B cell (primary cell): Measurements from ENCODE around the gene RASD1. TPM values are rescaled to one million over a fixed set of nuclear protein-coding genes. Genes with fewer than 3 reads are reported as not detected.

Experiments
- ATAC-seq: fragments of 200-7000 bp; cut with Tn5 transposase; one replicate; pipeline ENCODE4 v1.10.0; 2021; ENCODE audit warnings: low read depth, mild to moderate bottlenecking, moderate number of reproducible peaks, moderate library complexity
- CTCF ChIA-PET: fragments of 350-600 bp; sonication (Branson Sonifier 250); formaldehyde crosslinking; loops from one replicate; lab custom pipeline; 2021; ENCODE audit warnings: antibody characterized with exemption, inconsistent platforms; lab: Charles Lee
- POLR2A ChIA-PET: fragments of 350-600 bp; sonication (Branson Sonifier 250); formaldehyde crosslinking; loops from one replicate; lab custom pipeline; 2021; ENCODE audit warnings: antibody characterized with exemption; lab: Charles Lee
- DNase-seq: peaks from one replicate; pipeline ENCODE4 v3.0.0; 2013
- H2AFZ ChIP-seq: 2 replicates; pipeline ENCODE4 v1.6.1; 2012; ENCODE audit warnings: mild to moderate bottlenecking, low read depth, low read length; ENCODE audit not compliant: insufficient read depth, poor library complexity, severe bottlenecking
- H3K27ac ChIP-seq, 2 donors: 1 replicate in 1 of 2; 2 replicates in 1 of 2; pipeline ENCODE4 v1.5.1; 2012 to 2013; ENCODE audit warnings: low read length in 2 of 2, mild to moderate bottlenecking in 2 of 2, moderate library complexity in 1 of 2
- H3K27me3 ChIP-seq, 4 experiments: fragments of 200-600 bp in 1 of 4; sonication (generic) in 1 of 4; replicated peaks in 1 of 4; 1 replicate in 2 of 4; 2 replicates in 2 of 4; pipeline versions ENCODE4 v1.6.1 to v1.7.0; 2013 to 2016; ENCODE audit warnings: low read length in 3 of 4, mild to moderate bottlenecking in 2 of 4, mixed read lengths in 1 of 4, moderate library complexity in 1 of 4; ENCODE audit not compliant: insufficient read depth in 4 of 4, control insufficient read depth in 3 of 4; ENCODE audit errors: control extremely low read depth in 1 of 4
- H3K36me3 ChIP-seq, 2 experiments: replicated peaks in 1 of 2; 1 replicate in 1 of 2; 2 replicates in 1 of 2; pipeline versions ENCODE4 v1.6.1 to v1.7.1; 2013; ENCODE audit warnings: low read length in 1 of 2; ENCODE audit not compliant: insufficient read depth in 2 of 2, control insufficient read depth in 1 of 2; ENCODE audit errors: control extremely low read depth in 1 of 2, extremely low read depth in 1 of 2
- H3K4me1 ChIP-seq, 2 donors: fragments of 200-600 bp in 1 of 2; sonication (generic) in 1 of 2; 1 replicate in 1 of 2; 2 replicates in 1 of 2; pipeline versions ENCODE4 v1.5.1 to v1.6.1; 2013 to 2017; ENCODE audit warnings: low read length in 2 of 2; ENCODE audit not compliant: control insufficient read depth in 2 of 2, insufficient read depth in 2 of 2
- H3K4me2 ChIP-seq: replicated peaks from 2 replicates; pipeline ENCODE3; 2012; ENCODE audit warnings: mild to moderate bottlenecking, low read depth, low read length; ENCODE audit not compliant: poor library complexity, severe bottlenecking
- H3K4me3 ChIP-seq, 5 experiments: fragments of 200-600 bp in 1 of 5; sonication (generic) in 1 of 5; 1 replicate in 3 of 5; 2 replicates in 2 of 5; pipeline versions ENCODE4 v1.5.1 to v1.7.0; 2011 to 2016; ENCODE audit warnings: low read length in 4 of 5, mild to moderate bottlenecking in 4 of 5, low read depth in 2 of 5, control low read depth in 1 of 5, moderate library complexity in 1 of 5; ENCODE audit not compliant: insufficient read depth in 1 of 5; ENCODE audit errors: control extremely low read depth in 1 of 5, extremely low read depth in 1 of 5
- H3K79me2 ChIP-seq: fragments of 200-600 bp; sonication (generic); one replicate; pipeline ENCODE4 v1.6.0; 2016; ENCODE audit warnings: low read length; ENCODE audit not compliant: control insufficient read depth, insufficient read depth
- H3K9ac ChIP-seq: fragments of 200-600 bp; sonication (generic); 2 replicates; pipeline ENCODE4 v1.6.1; 2017; ENCODE audit warnings: mild to moderate bottlenecking, low read length, moderate library complexity
- H3K9me3 ChIP-seq, 3 donors: one replicate each; pipeline versions ENCODE4 v1.6.1 to v1.7.1; 2013; ENCODE audit warnings: low read length in 2 of 3; ENCODE audit not compliant: control insufficient read depth in 2 of 3, insufficient read depth in 1 of 3; ENCODE audit errors: control extremely low read depth in 1 of 3
- H4K20me1 ChIP-seq: 2 replicates; pipeline ENCODE4 v1.6.0; 2012; ENCODE audit warnings: mild to moderate bottlenecking, low read length; ENCODE audit not compliant: insufficient read depth, control insufficient read depth, poor library complexity, severe bottlenecking
- H3K27ac Mint-ChIP-seq: one replicate; pipeline ENCODE4 v1.8.0; 2021; ENCODE audit warnings: mixed read lengths
- H3K27me3 Mint-ChIP-seq: one replicate; pipeline ENCODE4 v1.8.0; 2021; ENCODE audit warnings: mixed read lengths
- H3K4me1 Mint-ChIP-seq: one replicate; pipeline ENCODE4 v1.8.0; 2021; ENCODE audit warnings: mixed read lengths
- H3K4me3 Mint-ChIP-seq: one replicate; pipeline ENCODE4 v1.8.0; 2021; ENCODE audit warnings: mixed read lengths
- H3K9me3 Mint-ChIP-seq: one replicate; pipeline ENCODE4 v1.8.0; 2022; ENCODE audit warnings: mixed read lengths; ENCODE audit not compliant: insufficient read depth
- EZH2 ChIP-seq: IDR thresholded peaks from 2 replicates; pipeline ENCODE4 v1.6.1; 2012; ENCODE audit warnings: borderline replicate concordance, low read depth, mild to moderate bottlenecking, moderate library complexity, low read length; ENCODE audit not compliant: insufficient read depth, poor library complexity, severe bottlenecking
- WGBS: methylation state at CpG from one replicate; pipeline ENCODE4 v1.1.5; 2013; ENCODE audit warnings: missing lambda C conversion rate; ENCODE audit not compliant: insufficient coverage; 5-methylcytosine and 5-hydroxymethylcytosine counted together
- intact Hi-C: fragments of 100-400 bp; cut with micrococcal nuclease; formaldehyde crosslinking; loops from one replicate; pipeline ENCODE4 v1.10.0; 2022
- polyA plus RNA-seq: library from polyadenylated mRNA; depleted of rRNA; stranded (reverse); fragments of >200 nt; gene quantifications from 2 replicates; pipeline ENCODE4 v1.2.3, GENCODE V29; 2012
- total RNA-seq, 2 donors: library from RNA; stranded (reverse); fragments of 120-200 nt in 1 of 2; gene quantifications; 1 replicate in 1 of 2; 2 replicates in 1 of 2; pipeline versions ENCODE4 v1.2.3 to v1.2.4, GENCODE V29; 2013 to 2022
- TF ChIP-seq, protein P1 (sequence below): fragments of 200-600 bp; IDR thresholded peaks from one replicate; pipeline ENCODE4 v1.8.0; 2022; ENCODE audit warnings: antibody characterized with exemption, mild to moderate bottlenecking

Gene RASD1
- total and polyA plus RNA-seq, 2 donors (not counting 1 experiment from before 2014, with no cell fraction given): 0.95 to 3.2 TPM

GRCh38 chr17:17474341-17474740, 21.9 kb downstream of the RASD1 start:
- POLR2A ChIA-PET: no interaction called here
- H3K4me2 ChIP-seq: no peak overlapping the region
- H3K9ac ChIP-seq: no peak overlapping the region
- peaks cover 31% of the 10 kb centered on the region for H3K79me2 ChIP-seq
- Mint-ChIP-seq H3K27me3 (peaks cover 11% of the 10 kb centered on the region), H3K9me3 (no peaks in the 10 kb centered on the region), H3K27ac (no peak overlapping the region), H3K4me1 (peaks cover 24% of the 10 kb centered on the region), H3K4me3 (no peak overlapping the region)
- H2AFZ ChIP-seq: no peak overlapping the region
- ATAC-seq (no peak), DNase-seq (no peak)
- no peak overlapping the region for H3K4me3 ChIP-seq
- H3K9me3 ChIP-seq: no peaks in the 10 kb centered on the region
- intact Hi-C loops: no loop called here
- H3K36me3 ChIP-seq: no peaks in the 10 kb centered on the region
- H4K20me1 ChIP-seq: peaks cover 18% of the 10 kb centered on the region
- no peaks in the 10 kb centered on the region for H3K27me3 ChIP-seq
- H3K4me1 ChIP-seq: peaks cover 12 to 17% of the 10 kb centered on the region in 2 donors
- CTCF ChIA-PET: interaction anchor here (1.2 kb wide), 1 partner anchor 119 kb away, joined by 3 read pairs; no protein-coding TSS in a partner anchor
- H3K27ac ChIP-seq: no peak overlapping the region
- no peak for TF ChIP-seq EZH2
- TF ChIP-seq, protein P1, sequence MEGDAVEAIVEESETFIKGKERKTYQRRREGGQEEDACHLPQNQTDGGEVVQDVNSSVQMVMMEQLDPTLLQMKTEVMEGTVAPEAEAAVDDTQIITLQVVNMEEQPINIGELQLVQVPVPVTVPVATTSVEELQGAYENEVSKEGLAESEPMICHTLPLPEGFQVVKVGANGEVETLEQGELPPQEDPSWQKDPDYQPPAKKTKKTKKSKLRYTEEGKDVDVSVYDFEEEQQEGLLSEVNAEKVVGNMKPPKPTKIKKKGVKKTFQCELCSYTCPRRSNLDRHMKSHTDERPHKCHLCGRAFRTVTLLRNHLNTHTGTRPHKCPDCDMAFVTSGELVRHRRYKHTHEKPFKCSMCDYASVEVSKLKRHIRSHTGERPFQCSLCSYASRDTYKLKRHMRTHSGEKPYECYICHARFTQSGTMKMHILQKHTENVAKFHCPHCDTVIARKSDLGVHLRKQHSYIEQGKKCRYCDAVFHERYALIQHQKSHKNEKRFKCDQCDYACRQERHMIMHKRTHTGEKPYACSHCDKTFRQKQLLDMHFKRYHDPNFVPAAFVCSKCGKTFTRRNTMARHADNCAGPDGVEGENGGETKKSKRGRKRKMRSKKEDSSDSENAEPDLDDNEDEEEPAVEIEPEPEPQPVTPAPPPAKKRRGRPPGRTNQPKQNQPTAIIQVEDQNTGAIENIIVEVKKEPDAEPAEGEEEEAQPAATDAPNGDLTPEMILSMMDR: no peak
- 81% methylated on average over 4 of the region's 7 CpGs for WGBS

GRCh38 chr17:17472333-17472920, 23.8 kb downstream of the RASD1 start:
- ChIA-PET POLR2A (interaction anchor here (0.7 kb wide), 1 partner anchor 9 kb away, joined by 10 read pairs; no protein-coding TSS in a partner anchor), CTCF (interaction anchor here (0.6 kb wide), 1 partner anchor 381 kb away, joined by 3 read pairs; no protein-coding TSS in a partner anchor)
- intact Hi-C loops: no loop called here

More at GRCh38 chr17:17472333-17472920, 23.8 kb downstream of the RASD1 start:
- Histone ChIP-seq H3K9me3 (no peaks in the 10 kb centered on the region), H3K27me3 (no peaks in the 10 kb centered on the region), H3K4me3 (no peak overlapping the region), H2AFZ (no peak overlapping the region), H3K79me2 (peaks cover 12% of the 10 kb centered on the region), H3K27ac (no peak overlapping the region), H4K20me1 (peaks cover 6% of the 10 kb centered on the region), H3K4me2 (no peak overlapping the region), H3K36me3 (no peaks in the 10 kb centered on the region), H3K9ac (no peak overlapping the region), H3K4me1 (peaks cover 3 to 6% of the 10 kb centered on the region in 2 donors)
- H3K4me3 Mint-ChIP-seq: no peak overlapping the region
- peaks cover 15% of the 10 kb centered on the region for H3K27me3 Mint-ChIP-seq
- DNase-seq (no peak), ATAC-seq (no peak)
- H3K27ac Mint-ChIP-seq: no peak overlapping the region
- TF ChIP-seq, protein P1: no peak
- TF ChIP-seq EZH2: no peak
- H3K4me1 Mint-ChIP-seq: peaks cover 8% of the 10 kb centered on the region
- peaks cover 2% of the 10 kb centered on the region for H3K9me3 Mint-ChIP-seq
- WGBS: 90% methylated on average over 4 of the region's 8 CpGs
